ENCODE results near the gene NTSR2. TPM values are rescaled to one million over a fixed set of nuclear protein-coding genes. Genes with fewer than 3 reads are reported as not detected.

The NTSR2 gene
- polyA plus RNA-seq, 1 experiment: not detected

GRCh38 chr2:11688222-11689069 lies 18.5 kb upstream of the NTSR2 start:
- peak; percentile 50 for DNase-seq (ENCODE audit: low read depth, low spot score)
- ChIA-PET POLR2A (interaction anchor here (0.6 to 1.0 kb wide), 2 partner anchors 9 to 101 kb away, joined by 3 to 5 read pairs; no protein-coding TSS in a partner anchor), CTCF (interaction anchor here (0.6 to 11.4 kb wide), 34 partner anchors 8 to 1045 kb away, joined by 3 to 204 read pairs (median 4); a partner anchor contains a TSS)
- peak overlapping the region; percentile 39 for H3K27ac ChIP-seq (ENCODE audit: low read depth, low read length)
- peak overlapping the region; percentile 39 for H3K4me3 ChIP-seq (ENCODE audit: low read depth, low read length)
- H3K27me3 ChIP-seq (ENCODE audit: control insufficient read depth, insufficient read depth, low read length): peaks cover 21% of the 10 kb centered on the region
- H3K9me3 ChIP-seq (ENCODE audit: control insufficient read depth, insufficient read depth, low read length): no peaks in the 10 kb centered on the region
- peak; percentile 82 for TF ChIP-seq CTCF (IDR thresholded peaks at IDR 0.05; ENCODE audit: low read depth, low read length)

DNA sequence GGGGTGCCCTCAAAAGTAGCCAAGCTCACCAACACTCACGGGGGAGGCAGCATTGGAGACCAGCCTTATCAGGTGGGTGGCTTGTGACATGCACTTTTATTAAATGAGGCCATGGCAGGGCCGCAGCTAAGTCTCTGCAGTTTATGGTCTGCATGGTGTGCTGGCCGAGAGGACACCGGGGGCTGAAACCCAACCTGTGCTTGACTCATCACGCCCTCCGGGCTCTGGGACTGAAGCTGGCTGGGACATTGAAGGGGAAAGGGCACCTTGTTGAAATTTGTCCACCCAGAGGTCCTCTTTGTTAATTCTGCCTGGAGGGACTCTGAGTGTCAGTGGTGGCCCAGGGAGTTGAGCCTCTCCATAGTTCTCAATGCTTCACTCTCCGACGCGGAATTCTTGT lies 17.7 kb upstream of the NTSR2 start:
- TF ChIP-seq CTCF (IDR thresholded peaks at IDR 0.05; ENCODE audit: low read depth, low read length): no peak
- Histone ChIP-seq H3K27ac (ENCODE audit: low read depth, low read length) (no peak overlapping the region), H3K27me3 (ENCODE audit: control insufficient read depth, insufficient read depth, low read length) (peaks cover 26% of the 10 kb centered on the region), H3K4me3 (ENCODE audit: low read depth, low read length) (no peak overlapping the region; the same call in 1 of the 2 replicates), H3K9me3 (ENCODE audit: control insufficient read depth, insufficient read depth, low read length) (no peaks in the 10 kb centered on the region)
- DNase-seq (ENCODE audit: low read depth, low spot score): no peak
- POLR2A ChIA-PET: interaction anchor here (1.0 kb wide), 1 partner anchor 10 kb away, joined by 3 read pairs; no protein-coding TSS in a partner anchor
- CTCF ChIA-PET: interaction anchor here (0.6 to 11.4 kb wide), 32 partner anchors 8 to 1045 kb away, joined by 3 to 204 read pairs (median 4); a partner anchor contains a TSS

- H3K27me3 ChIP-seq (ENCODE audit: control insufficient read depth, insufficient read depth, low read length): peaks cover 27% of the 10 kb centered on the region
- TF ChIP-seq CTCF (IDR thresholded peaks at IDR 0.05; ENCODE audit: low read depth, low read length): no peak
- POLR2A ChIA-PET: no interaction called here
- H3K9me3 ChIP-seq (ENCODE audit: control insufficient read depth, insufficient read depth, low read length): no peaks in the 10 kb centered on the region; the same call in 1 of the 2 replicates
- CTCF ChIA-PET: no interaction called here
- no peak overlapping the region for H3K27ac ChIP-seq (ENCODE audit: low read depth, low read length)
- no peak overlapping the region for H3K4me3 ChIP-seq (ENCODE audit: low read depth, low read length)
- DNase-seq (ENCODE audit: low read depth, low spot score): no peak
Observed at GRCh38 chr2:11685906-11686470, 16.0 kb upstream of the NTSR2 start.

DNA sequence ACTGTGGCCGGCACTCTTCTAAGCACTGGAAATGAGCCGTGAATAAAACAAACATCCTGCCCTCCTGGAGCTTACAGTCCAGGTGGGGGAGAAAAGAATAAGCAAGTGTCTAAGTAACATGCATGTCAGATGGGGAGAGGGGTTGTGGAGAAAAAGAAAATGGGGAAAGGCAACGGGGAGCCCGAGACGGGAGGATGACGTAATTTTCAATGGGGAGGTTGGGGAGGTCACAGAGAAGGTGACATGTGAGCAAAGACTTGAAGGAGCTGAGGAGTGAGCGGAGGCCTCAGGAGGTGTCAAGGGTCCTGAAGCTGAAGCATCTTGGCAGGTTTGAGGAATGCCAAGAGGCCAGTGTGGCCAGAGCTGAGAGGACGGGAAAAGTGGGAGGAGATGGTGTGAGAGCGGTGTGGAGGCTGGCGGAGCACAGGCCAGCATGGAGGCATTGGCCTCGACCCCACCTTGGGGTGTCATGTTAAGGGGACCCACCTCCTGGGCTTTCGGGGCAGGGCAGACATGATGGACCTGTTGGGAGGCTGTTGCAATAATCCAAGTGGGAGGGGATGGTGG lies 15.0 kb upstream of the NTSR2 start:
- CTCF ChIA-PET: interaction anchor here (1.2 to 5.7 kb wide), 2 partner anchors 8 to 9 kb away, joined by 5 to 60 read pairs; no protein-coding TSS in a partner anchor
- Histone ChIP-seq H3K4me3 (ENCODE audit: low read depth, low read length) (no peak overlapping the region), H3K27me3 (ENCODE audit: control insufficient read depth, insufficient read depth, low read length) (peaks cover 27% of the 10 kb centered on the region), H3K9me3 (ENCODE audit: control insufficient read depth, insufficient read depth, low read length) (no peaks in the 10 kb centered on the region; the same call in 1 of the 2 replicates), H3K27ac (ENCODE audit: low read depth, low read length) (no peak overlapping the region)
- no peak for DNase-seq (ENCODE audit: low read depth, low spot score)
- POLR2A ChIA-PET: no interaction called here
- TF ChIP-seq CTCF (IDR thresholded peaks at IDR 0.05; ENCODE audit: low read depth, low read length): no peak

Measured in AG04450 (cell line).